GM19035 (cell line): Measurements from ENCODE around the gene USP9X.
"Not testable (repeated sequence)": the region's sequence is repeated elsewhere in the genome, so short reads cannot be mapped to it uniquely, and the experiment has no call there.

Experiments used
- ATAC-seq: cut with Tn5 transposase; IDR thresholded peaks from one replicate; pipeline ENCODE4 v1.9.1; 2021; ENCODE audit not compliant: unreplicated experiment

The USP9X gene

GRCh38 chrX:41276661-41277506 is 191.6 kb downstream of the USP9X start:
- no peak for ATAC-seq

GRCh38 chrX:41282307-41282706 is 197.1 kb downstream of the USP9X start:
- ATAC-seq: not testable (repeated sequence)

- not testable (repeated sequence) for ATAC-seq
Measured at GRCh38 chrX:41285928-41286327, 200.7 kb downstream of the USP9X start.
